KOPT-K1 (cell line): ENCODE measurements around the gene PAFAH1B1.
"Not testable (repeated sequence)": the region's sequence is repeated elsewhere in the genome, so short reads cannot be mapped to it uniquely, and the experiment has no call there.

Source experiments
- H3K27ac ChIP-seq: fragments of 200-600 bp; sonication (generic); 2 replicates; pipeline ENCODE4 v1.5.1; 2016; ENCODE audit warnings: antibody characterized with exemption, mild to moderate bottlenecking, low read depth, low read length; ENCODE audit not compliant: poor library complexity, severe bottlenecking
- H3K36me3 ChIP-seq: fragments of 200-600 bp; sonication (generic); 2 replicates; pipeline ENCODE4 v1.5.1; 2017; ENCODE audit warnings: antibody characterized with exemption, mild to moderate bottlenecking, low read length, moderate library complexity; ENCODE audit not compliant: insufficient read depth
- H3K9me3 ChIP-seq: fragments of 200-600 bp; sonication (generic); 2 replicates; pipeline ENCODE4 v1.5.1; 2017; ENCODE audit warnings: antibody characterized with exemption, low read length, mild to moderate bottlenecking; ENCODE audit not compliant: insufficient read depth, poor library complexity, severe bottlenecking

Gene PAFAH1B1

DNA sequence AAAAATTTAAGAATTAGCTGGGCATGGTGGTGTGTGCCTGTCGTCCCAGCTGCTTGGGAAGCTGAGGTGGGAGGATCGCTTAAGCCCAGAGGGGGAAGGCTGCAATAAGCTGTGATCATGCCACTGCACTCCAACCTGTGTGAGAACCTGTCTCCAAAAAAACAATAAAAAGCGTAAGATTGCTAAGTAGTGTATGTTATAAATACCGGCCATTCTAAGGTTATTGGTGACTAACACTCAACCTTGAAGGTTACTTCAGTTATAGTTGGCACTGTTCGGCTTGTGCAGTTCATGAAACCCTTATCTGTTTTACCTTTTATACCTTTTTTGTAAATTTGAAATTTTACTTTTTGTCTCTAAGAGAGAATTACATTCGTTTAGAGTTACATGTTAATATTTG lies 44.0 kb downstream of the PAFAH1B1 start:
- no peak overlapping the region for H3K27ac ChIP-seq
- H3K36me3 ChIP-seq: peaks cover 86% of the 10 kb centered on the region
- no peaks in the 10 kb centered on the region for H3K9me3 ChIP-seq

DNA sequence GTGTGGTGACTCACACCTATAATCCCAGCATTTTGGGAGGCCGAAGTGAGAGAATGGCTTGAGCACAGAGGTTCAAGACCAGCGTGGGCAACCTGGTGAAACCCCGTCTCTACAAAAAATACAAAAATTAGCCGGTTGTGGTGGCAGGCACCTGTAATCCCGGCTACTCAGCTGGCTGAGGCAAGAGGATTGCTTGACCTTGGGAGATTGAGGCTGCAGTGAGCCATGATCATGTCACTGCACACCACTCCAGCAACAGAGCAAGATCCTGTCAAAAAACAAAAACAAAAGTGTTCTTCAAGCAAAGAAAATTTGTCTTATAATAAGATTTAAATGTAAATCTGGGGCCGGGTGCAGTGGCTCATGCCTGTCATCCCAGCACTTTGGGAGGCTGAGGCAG lies 51.5 kb downstream of the PAFAH1B1 start:
- peaks cover 90% of the 10 kb centered on the region for H3K36me3 ChIP-seq
- no peak overlapping the region for H3K27ac ChIP-seq

DNA sequence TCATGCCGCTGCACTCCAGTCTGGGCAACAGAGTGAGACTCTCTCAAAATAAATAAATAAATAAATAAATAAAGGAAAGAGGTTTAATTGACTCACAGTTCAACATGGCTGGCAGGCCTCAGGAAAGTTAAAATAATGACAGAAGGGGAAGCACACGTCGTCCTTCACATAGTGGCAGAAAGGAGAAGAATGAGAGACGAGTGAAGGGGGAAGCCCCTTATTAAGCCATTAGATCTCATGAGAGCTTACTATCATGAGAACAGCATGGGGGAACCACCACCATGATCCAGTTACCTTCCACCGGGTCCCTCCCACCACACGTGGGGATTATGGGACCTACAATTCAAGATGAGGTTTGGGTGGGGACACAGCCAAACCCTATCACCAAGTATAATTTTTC lies 54.5 kb downstream of the PAFAH1B1 start:
- peaks cover 88% of the 10 kb centered on the region for H3K36me3 ChIP-seq
- no peaks in the 10 kb centered on the region for H3K9me3 ChIP-seq
- no peak overlapping the region for H3K27ac ChIP-seq

More for the DNA sequence above, 51.5 kb downstream of the PAFAH1B1 start:
- H3K9me3 ChIP-seq: no peaks in the 10 kb centered on the region

- Histone ChIP-seq H3K9me3 (no peaks in the 10 kb centered on the region), H3K27ac (no peak overlapping the region), H3K36me3 (peaks cover 76% of the 10 kb centered on the region)
Measured at GRCh38 chr17:2649191-2649590, 55.7 kb downstream of the PAFAH1B1 start.

GRCh38 chr17:2652911-2653310 lies 59.5 kb downstream of the PAFAH1B1 start:
- H3K36me3 ChIP-seq: peaks cover 73% of the 10 kb centered on the region
- H3K9me3 ChIP-seq, H3K27ac ChIP-seq: not testable (repeated sequence)

- Histone ChIP-seq H3K27ac (no peak overlapping the region), H3K36me3 (peaks cover 61% of the 10 kb centered on the region), H3K9me3 (no peaks in the 10 kb centered on the region)
Measured at GRCh38 chr17:2655546-2655945, 62.1 kb downstream of the PAFAH1B1 start.

- Histone ChIP-seq H3K27ac (no peak overlapping the region), H3K36me3 (peaks cover 54% of the 10 kb centered on the region), H3K9me3 (no peaks in the 10 kb centered on the region)
Measured at GRCh38 chr17:2656283-2656682, 62.8 kb downstream of the PAFAH1B1 start.

DNA sequence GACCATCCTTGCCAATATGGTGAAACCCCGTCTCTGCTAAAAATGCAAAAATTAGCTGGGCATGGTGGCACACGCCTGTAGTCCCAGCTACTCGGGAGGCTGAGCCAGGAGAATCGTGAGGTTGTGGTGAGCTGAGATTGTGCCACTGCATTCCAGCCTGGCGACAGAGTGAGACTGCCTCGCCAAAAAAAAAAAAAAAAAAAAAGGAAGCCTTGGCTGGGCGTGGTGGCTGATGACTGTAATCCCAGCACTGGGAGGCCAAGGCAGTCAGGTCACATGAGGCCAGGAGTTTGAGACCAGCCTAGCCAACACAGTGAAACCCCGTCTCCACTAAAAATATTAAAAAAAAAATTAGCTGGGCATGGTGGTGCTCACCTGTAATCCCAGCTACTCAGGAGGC lies 65.9 kb downstream of the PAFAH1B1 start:
- peaks cover 54% of the 10 kb centered on the region for H3K36me3 ChIP-seq
- H3K27ac ChIP-seq, H3K9me3 ChIP-seq: not testable (repeated sequence)

DNA sequence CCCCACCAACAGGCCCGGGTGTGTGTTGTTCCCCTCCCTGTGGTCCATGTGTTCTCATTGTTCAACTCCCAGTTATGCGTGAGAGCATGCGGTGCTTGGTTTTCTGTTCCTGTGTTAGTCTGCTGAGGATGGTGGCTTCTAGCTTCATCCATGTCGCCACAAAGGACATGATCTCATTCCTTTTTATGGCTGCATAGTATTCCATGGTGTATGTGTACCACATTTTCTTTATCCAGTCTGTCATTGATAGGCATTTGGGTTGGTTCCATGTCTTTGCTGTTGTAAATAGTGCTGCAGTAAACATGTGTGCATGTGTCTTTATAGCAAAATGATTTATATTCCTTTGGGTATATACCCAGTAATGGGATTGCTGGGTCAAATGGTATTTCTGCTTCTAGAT lies 67.0 kb downstream of the PAFAH1B1 start:
- H3K36me3 ChIP-seq: peaks cover 54% of the 10 kb centered on the region
- H3K9me3 ChIP-seq, H3K27ac ChIP-seq: not testable (repeated sequence)

GRCh38 chr17:2672026-2672425 lies 78.6 kb downstream of the PAFAH1B1 start:
- Histone ChIP-seq H3K36me3 (peaks cover 100% of the 10 kb centered on the region), H3K9me3 (no peaks in the 10 kb centered on the region), H3K27ac (no peak overlapping the region)

- H3K9me3 ChIP-seq, H3K27ac ChIP-seq: not testable (repeated sequence)
- peaks cover 99% of the 10 kb centered on the region for H3K36me3 ChIP-seq
Measured at GRCh38 chr17:2679247-2679646, 85.8 kb downstream of the PAFAH1B1 start.

DNA sequence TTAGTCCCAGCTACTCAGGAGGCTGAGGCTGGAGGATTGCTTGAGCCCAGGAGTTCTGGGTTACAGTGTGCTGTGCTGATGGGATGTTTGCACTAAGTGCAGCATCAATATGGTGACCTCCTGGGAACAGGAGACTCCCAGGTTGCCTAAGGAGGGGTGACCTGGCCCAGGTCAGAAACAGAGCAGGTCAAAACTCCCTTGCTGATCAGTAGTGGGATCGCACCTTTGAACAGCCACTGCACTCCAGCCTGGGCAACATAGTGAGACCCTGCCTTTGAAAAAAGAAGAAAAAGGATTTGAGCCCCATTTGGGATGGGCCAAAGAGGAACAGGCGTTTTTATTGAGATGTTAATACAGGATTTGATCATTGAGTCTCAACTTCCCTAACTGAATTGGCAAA lies 87.5 kb downstream of the PAFAH1B1 start:
- no peak overlapping the region for H3K27ac ChIP-seq
- H3K36me3 ChIP-seq: peaks cover 93% of the 10 kb centered on the region
- no peaks in the 10 kb centered on the region for H3K9me3 ChIP-seq

GRCh38 chr17:2681650-2682049 lies 88.2 kb downstream of the PAFAH1B1 start:
- peaks cover 86% of the 10 kb centered on the region for H3K36me3 ChIP-seq

GRCh38 chr17:2682176-2682938 lies 88.9 kb downstream of the PAFAH1B1 start:
- Histone ChIP-seq H3K9me3 (no peaks in the 10 kb centered on the region), H3K36me3 (peaks cover 79% of the 10 kb centered on the region), H3K27ac (no peak overlapping the region)

More at GRCh38 chr17:2681650-2682049, 88.2 kb downstream of the PAFAH1B1 start:
- Histone ChIP-seq H3K9me3 (no peaks in the 10 kb centered on the region), H3K27ac (no peak overlapping the region)

DNA sequence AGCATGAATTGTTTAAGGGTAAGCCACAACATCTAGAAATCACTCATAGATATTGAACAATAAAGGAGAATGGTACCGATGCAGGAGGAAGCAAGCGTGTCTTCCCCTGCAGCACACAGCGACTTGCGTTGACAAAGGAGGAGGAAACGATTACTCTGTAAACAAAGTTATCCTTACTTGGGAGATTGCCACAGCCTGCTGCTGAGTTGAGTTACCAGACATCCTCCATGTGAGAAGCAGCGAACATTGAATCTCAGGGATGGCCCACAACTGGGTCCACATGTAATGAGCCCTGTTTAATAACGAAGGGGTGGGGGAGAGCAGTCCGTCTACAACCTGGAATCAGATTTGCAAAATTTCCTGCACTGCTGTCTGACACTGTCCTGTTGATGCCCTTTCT lies 90.5 kb downstream of the PAFAH1B1 start:
- H3K9me3 ChIP-seq: no peaks in the 10 kb centered on the region
- no peak overlapping the region for H3K27ac ChIP-seq
- peaks cover 73% of the 10 kb centered on the region for H3K36me3 ChIP-seq

DNA sequence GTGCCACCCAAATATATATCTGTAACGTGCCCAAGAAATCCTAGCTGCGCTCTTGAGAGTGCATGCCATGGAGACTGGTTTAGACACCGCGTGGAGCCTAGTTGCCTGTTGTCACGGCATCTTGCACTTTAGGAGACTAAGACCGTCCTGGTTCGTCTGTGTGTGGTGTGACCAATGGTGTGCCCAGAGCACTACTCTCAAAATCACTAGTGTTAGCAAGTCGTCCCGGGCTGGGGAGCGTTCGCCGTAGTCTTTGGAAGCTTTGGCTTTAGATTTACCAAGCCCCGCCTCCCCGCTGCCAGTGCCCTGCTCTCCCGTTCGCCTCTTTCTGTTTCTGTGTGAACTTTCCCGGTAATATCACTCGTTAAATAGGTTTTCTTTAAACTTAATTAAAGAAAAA lies 91.1 kb downstream of the PAFAH1B1 start:
- H3K27ac ChIP-seq: no peak overlapping the region
- peaks cover 73% of the 10 kb centered on the region for H3K36me3 ChIP-seq
- no peaks in the 10 kb centered on the region for H3K9me3 ChIP-seq
